SK-N-MC (cell line): ENCODE results near the gene GRAMD1B.

Experiments
- EZH2 ChIP-seq: fragments of 200-600 bp; sonication (generic); IDR thresholded peaks from one replicate; pipeline ENCODE4 v1.6.1; 2017; ENCODE audit warnings: antibody characterized with exemption
- POLR2AphosphoS5 ChIP-seq: IDR thresholded peaks from 2 replicates; pipeline ENCODE4 v1.6.1; 2012; ENCODE audit warnings: mild to moderate bottlenecking, low read depth, low read length, borderline replicate concordance

- TF ChIP-seq EZH2 (no peak), POLR2AphosphoS5 (no peak)
Observed at GRCh38 chr11:123407130-123407995, 22.7 kb upstream of the GRAMD1B start.
